GM10266 (cell line): ENCODE results near the gene OR2AJ1.

Experiments used
- DNase-seq: peaks from one replicate; pipeline ENCODE4 v3.0.0; 2012; ENCODE audit errors: extremely low spot score
- CTCF ChIP-seq: IDR thresholded peaks from 2 replicates; pipeline ENCODE4 v1.5.1; 2012; ENCODE audit warnings: mild to moderate bottlenecking, low read depth; ENCODE audit not compliant: control insufficient read depth, insufficient read depth; ENCODE audit errors: missing control alignments

The OR2AJ1 gene

GRCh38 chr1:247933989-247934388 is 9.3 kb downstream of the OR2AJ1 start:
- TF ChIP-seq CTCF, result no peak
- no peak for DNase-seq

GRCh38 chr1:247935781-247936180 is 11.1 kb downstream of the OR2AJ1 start:
- DNase-seq, result no peak
- TF ChIP-seq CTCF, result no peak

- TF ChIP-seq CTCF, result no peak
- DNase-seq, result no peak
Measured at GRCh38 chr1:247936415-247936814, 11.7 kb downstream of the OR2AJ1 start.

GRCh38 chr1:247936965-247937734 is 12.5 kb downstream of the OR2AJ1 start:
- peak; percentile 74 for DNase-seq
- TF ChIP-seq CTCF, result peak; percentile 80

GRCh38 chr1:247942624-247943023 is 17.9 kb downstream of the OR2AJ1 start:
- DNase-seq, result no peak
- TF ChIP-seq CTCF, result no peak

- no peak for DNase-seq
- TF ChIP-seq CTCF, result no peak
Measured at GRCh38 chr1:247948558-247948957, 23.9 kb downstream of the OR2AJ1 start, which contains the start of gene OR2L8. Gene OR2L8 (plus strand): TSS chr1:247948858. CDS start chr1:247948858, 0 bp downstream.

- no peak for DNase-seq
- no peak for TF ChIP-seq CTCF
Measured at GRCh38 chr1:247953408-247953807, 28.7 kb downstream of the OR2AJ1 start.
